ENCODE measurements around the gene STRN4. TPM values are rescaled to one million over a fixed set of nuclear protein-coding genes. Genes with fewer than 3 reads are reported as not detected.

Gene STRN4
- total and polyA plus RNA-seq, 9 of the 15 experiments (the other 6 are each of a cell fraction or from before 2014, with no cell fraction given): 0.62 to 83.7 (median 36.9) TPM

GRCh38 chr19:46746281-46747057 lies at the start of gene STRN4 (continued):
- TF ChIP-seq ZNF764 (CRISPR knock-in tag; IDR thresholded peaks at IDR 0.05; ENCODE audit: low read depth) (no peak), SETDB1 (IDR thresholded peaks at IDR 0.05; ENCODE audit: low read length) (no peak), REST (IDR thresholded peaks at IDR 0.05; ENCODE audit: borderline replicate concordance) (no peak), REST (CRISPR knock-in tag; IDR thresholded peaks at IDR 0.05; ENCODE audit: low read depth) (no peak), NR2F6 (CRISPR knock-in tag; IDR thresholded peaks at IDR 0.05) (no peak), MTA2 (IDR thresholded peaks at IDR 0.05; ENCODE audit: low read depth) (no peak), U2AF2 (optimal IDR thresholded peaks at IDR 0.05; ENCODE audit: low read depth, low read length) (no peak), GMEB1 (CRISPR knock-in tag; IDR thresholded peaks at IDR 0.05) (no peak), ZNF75A (CRISPR knock-in tag; IDR thresholded peaks at IDR 0.05) (no peak), FOXJ2 (tag; IDR thresholded peaks at IDR 0.05) (no peak), ZNF311 (CRISPR knock-in tag; IDR thresholded peaks at IDR 0.05) (no peak), ATF7 (IDR thresholded peaks at IDR 0.05) (no peak), UBTF (IDR thresholded peaks at IDR 0.05; ENCODE audit: borderline replicate concordance in 1 of 2, low read depth in 2 of 2, low read length in 2 of 2) (no peak), CBX2 (IDR thresholded peaks at IDR 0.05; ENCODE audit: insufficient read depth, low read length, poor library complexity, severe bottlenecking) (no peak), IRF9 (tag; IDR thresholded peaks at IDR 0.05) (no peak)
